ENCODE results near the gene ZNF232. TPM values are rescaled to one million over a fixed set of nuclear protein-coding genes. Genes with fewer than 3 reads are reported as not detected.

ZNF232 gene
- total RNA-seq (2022; extraction: Qiagen RNA extraction) = 3.7 to 4.2 TPM (median 4.0 TPM) in 5 replicates

DNA sequence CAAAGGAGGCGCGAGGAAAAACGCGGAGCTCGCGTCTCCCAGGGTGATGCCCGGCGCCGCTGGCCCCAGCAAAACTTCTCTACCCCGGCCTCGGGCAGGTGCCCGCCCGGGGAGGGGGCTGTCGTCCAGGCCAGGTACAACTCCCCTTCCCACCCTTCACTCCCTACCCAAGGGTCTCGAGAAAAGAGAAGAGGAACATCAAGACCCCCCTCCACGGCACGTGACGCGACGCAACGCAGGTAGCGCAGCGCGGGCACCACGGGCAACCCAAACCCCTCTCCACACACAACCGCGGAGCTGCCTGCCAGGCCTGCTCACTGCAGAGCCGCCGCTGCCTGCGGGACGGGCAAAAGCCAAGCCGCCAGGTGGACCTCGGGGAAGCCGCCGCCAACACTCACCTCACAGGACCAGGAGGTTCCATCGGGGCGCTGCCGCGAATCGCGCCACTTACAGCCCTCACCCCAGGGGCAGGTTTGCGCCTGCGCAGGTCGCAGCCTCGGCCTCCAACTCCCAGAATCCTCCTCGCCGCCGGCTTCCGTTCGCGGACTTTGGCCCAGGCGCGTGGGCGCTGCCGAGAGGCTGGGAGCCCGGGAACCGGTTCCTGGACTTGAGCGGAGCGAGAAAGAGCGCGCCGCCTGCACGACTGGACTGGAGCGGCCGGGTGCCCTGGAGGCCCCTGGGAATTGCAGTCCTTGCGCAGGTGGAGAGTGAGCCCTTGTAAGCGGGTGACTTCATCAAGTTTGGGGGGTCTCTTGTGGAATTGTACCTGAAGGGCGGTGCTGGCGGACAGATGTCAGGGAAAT, at the start of gene ZNF232:
ZNF232 (minus strand) TSS at position 477 of the 803 bp plus-strand sequence; CDS start at position 421, 56 bp downstream.

DNA sequence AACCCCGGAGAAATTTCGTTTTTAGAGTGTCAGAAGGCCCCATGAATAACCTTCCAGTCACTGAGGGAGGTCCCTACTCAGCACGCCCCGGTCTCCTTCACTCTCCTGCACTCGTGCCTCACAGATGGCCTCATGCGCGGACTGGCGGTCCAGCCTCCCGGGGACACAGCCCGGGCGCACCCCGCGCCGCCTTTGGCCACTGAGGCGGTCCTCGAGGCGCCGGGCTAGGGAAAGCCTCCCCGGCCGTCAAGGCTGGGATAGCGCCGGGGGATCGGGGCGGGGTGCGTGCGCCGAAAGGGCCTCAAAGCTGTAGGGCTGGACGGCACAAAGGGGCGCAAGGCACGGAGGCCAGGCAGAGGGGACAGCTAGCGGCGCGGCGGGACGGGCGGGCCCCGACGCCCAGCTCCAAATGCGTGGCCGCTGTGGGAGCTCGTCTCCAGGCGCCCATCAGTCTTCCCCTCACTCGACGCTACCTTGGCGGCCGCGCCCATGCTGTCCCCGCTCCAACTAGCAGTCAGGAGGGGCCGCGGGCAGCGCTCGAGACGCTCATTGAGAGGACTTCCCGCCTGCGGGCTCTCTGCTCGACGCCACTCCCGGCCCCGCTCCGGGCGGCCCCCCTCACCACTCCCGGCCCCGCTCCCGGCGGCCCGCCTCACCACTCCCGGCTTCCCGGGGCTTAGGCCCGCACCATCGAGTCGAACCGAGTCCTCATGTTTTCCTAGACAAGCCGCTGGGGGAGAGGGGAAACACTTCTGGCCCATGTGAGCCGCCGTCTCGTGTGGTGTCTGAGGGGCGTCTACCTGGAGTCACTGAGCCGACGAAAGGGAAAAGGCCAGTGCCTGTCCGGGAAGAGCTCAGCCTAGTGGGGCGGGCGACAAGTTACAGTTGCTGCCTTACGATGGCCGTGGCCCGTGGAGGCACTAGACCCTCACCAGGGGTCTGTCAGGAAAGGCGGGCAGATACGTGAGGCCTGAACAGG, 4.3 kb upstream of the ZNF232 start, which contains the start of gene USP6:
USP6 (plus strand) TSS at position 360 of the 979 bp plus-strand sequence. CDS start 14,336 bp downstream, outside the sequence.

GRCh38 chr17:5078106-5079028, 33.3 kb downstream of the ZNF232 start, which contains the start of gene ZFP3:
Gene ZFP3 (plus strand): TSS chr17:5078467. CDS start chr17:5091505, 13,038 bp downstream.

Other genes starting within 250 kb of the ZNF232 start
- gene C17orf107, start 212.3 kb downstream of the ZNF232 start, total RNA-seq (2022; extraction: Qiagen RNA extraction) = 0.17 to 0.31 TPM (median 0.25 TPM) in 5 replicates
- 0.05 to 0.12 TPM (median 0.07 TPM) in 4 of 5 replicates, not detected in the other for gene CHRNE, start 208.8 kb downstream of the ZNF232 start, total RNA-seq (2022; extraction: Qiagen RNA extraction)
- gene GP1BA, start 179.6 kb downstream of the ZNF232 start, total RNA-seq (2022; extraction: Qiagen RNA extraction) = not detected in 5 replicates
- gene SLC25A11, start 171.8 kb downstream of the ZNF232 start, total RNA-seq (2022; extraction: Qiagen RNA extraction) = 59.5 to 69.3 TPM (median 66.9 TPM) in 5 replicates
- gene RNF167, start 171.6 kb downstream of the ZNF232 start, total RNA-seq (2022; extraction: Qiagen RNA extraction) = 86.0 to 136 TPM (median 116 TPM) in 5 replicates
- gene PFN1, start 163.3 kb downstream of the ZNF232 start, total RNA-seq (2022; extraction: Qiagen RNA extraction) = 2,071 to 2,769 TPM (median 2,761 TPM) in 5 replicates
- gene ENO3, start 160.8 kb downstream of the ZNF232 start, total RNA-seq (2022; extraction: Qiagen RNA extraction) = 43.2 to 51.8 TPM (median 45.9 TPM) in 5 replicates
- 66.5 to 79.2 TPM (median 70.5 TPM) in 5 replicates for gene SPAG7, start 144.1 kb downstream of the ZNF232 start, total RNA-seq (2022; extraction: Qiagen RNA extraction)
- gene CAMTA2, start 124.2 kb downstream of the ZNF232 start, total RNA-seq (2022; extraction: Qiagen RNA extraction) = 25.5 to 36.5 TPM (median 31.3 TPM) in 5 replicates
- gene INCA1, start 114.4 kb downstream of the ZNF232 start, total RNA-seq (2022; extraction: Qiagen RNA extraction) = 1.1 to 2.0 TPM (median 1.8 TPM) in 5 replicates
- gene KIF1C, start 113.9 kb downstream of the ZNF232 start, total RNA-seq (2022; extraction: Qiagen RNA extraction) = 98.2 to 122 TPM (median 115 TPM) in 5 replicates
- 0.54 to 1.2 TPM (median 0.73 TPM) in 5 replicates for gene SLC52A1, start 76.5 kb downstream of the ZNF232 start, total RNA-seq (2022; extraction: Qiagen RNA extraction)
- 0.94 to 1.3 TPM (median 1.1 TPM) in 5 replicates for gene ZFP3, start 33.4 kb downstream of the ZNF232 start, total RNA-seq (2022; extraction: Qiagen RNA extraction)
- gene USP6, start 4.2 kb upstream of the ZNF232 start, total RNA-seq (2022; extraction: Qiagen RNA extraction) = 0.02 TPM in 5 replicates
- gene ZNF594, start 80.0 kb upstream of the ZNF232 start, total RNA-seq (2022; extraction: Qiagen RNA extraction) = 1.2 to 1.7 TPM (median 1.4 TPM) in 5 replicates
- not detected in 5 replicates for gene SCIMP, start 123.0 kb upstream of the ZNF232 start, total RNA-seq (2022; extraction: Qiagen RNA extraction)
- gene RABEP1, start 170.4 kb upstream of the ZNF232 start, total RNA-seq (2022; extraction: Qiagen RNA extraction) = 39.5 to 45.3 TPM (median 41.9 TPM) in 5 replicates